Suprapubic skin (tissue), 3 donors: ENCODE results near the gene ATP6V0E1.

ENCODE experiments used
- EP300 ChIP-seq: sonication (generic); formaldehyde crosslinking; IDR thresholded peaks from one replicate; pipeline ENCODE4 v1.6.1; 2017; ENCODE audit warnings: antibody characterized with exemption
- POLR2A ChIP-seq, 2 donors: fragments of 450-650 bp; IDR thresholded peaks; one replicate each; pipeline ENCODE4 v1.6.1; 2017; ENCODE audit warnings: antibody characterized with exemption in 2 of 2, mild to moderate bottlenecking in 2 of 2, moderate library complexity in 2 of 2
- TF ChIP-seq, protein P1 (sequence below), 2 donors: fragments of 200-600 bp in 1 of 2; fragments of 450-650 bp in 1 of 2; sonication (generic) in 1 of 2; IDR thresholded peaks; one replicate each; pipeline ENCODE4 v1.5.1; 2016 to 2019; ENCODE audit warnings: antibody characterized with exemption in 2 of 2, mild to moderate bottlenecking in 1 of 2, moderate library complexity in 1 of 2

DNA sequence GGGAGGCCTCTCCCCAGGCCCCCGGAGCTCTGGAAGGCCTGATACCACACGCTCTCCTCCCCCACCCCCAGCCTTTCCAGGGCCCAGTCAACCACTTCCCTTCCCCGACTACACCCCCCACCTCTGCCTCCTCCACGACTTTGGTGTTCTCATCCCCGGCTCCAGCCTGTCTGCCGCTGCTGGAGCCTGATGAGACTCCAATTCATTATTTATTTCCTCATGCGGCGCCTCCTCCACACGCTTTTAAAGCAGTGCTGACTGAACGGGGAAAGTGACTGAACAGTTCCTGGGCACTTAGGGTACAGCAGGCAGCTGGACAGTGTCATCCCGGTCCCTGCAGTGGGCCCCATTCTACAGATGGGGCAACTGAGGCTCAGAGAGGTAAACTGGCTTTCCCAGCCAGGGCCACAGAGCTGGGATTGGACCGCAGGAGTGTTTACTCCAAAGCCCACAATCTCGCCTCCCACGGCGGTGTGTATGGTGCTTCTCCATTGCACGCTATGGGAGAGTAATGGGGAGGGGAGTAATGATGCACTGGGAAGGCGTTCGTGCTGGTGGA, 40.2 kb upstream of the ATP6V0E1 start:
- TF ChIP-seq, protein P1, sequence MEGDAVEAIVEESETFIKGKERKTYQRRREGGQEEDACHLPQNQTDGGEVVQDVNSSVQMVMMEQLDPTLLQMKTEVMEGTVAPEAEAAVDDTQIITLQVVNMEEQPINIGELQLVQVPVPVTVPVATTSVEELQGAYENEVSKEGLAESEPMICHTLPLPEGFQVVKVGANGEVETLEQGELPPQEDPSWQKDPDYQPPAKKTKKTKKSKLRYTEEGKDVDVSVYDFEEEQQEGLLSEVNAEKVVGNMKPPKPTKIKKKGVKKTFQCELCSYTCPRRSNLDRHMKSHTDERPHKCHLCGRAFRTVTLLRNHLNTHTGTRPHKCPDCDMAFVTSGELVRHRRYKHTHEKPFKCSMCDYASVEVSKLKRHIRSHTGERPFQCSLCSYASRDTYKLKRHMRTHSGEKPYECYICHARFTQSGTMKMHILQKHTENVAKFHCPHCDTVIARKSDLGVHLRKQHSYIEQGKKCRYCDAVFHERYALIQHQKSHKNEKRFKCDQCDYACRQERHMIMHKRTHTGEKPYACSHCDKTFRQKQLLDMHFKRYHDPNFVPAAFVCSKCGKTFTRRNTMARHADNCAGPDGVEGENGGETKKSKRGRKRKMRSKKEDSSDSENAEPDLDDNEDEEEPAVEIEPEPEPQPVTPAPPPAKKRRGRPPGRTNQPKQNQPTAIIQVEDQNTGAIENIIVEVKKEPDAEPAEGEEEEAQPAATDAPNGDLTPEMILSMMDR (IDR thresholded peaks at IDR 0.05) = no peak
- TF ChIP-seq POLR2A (IDR thresholded peaks at IDR 0.05) (no peak), EP300 (no peak)
